ENCODE measurements around the gene TINCR. TPM values are rescaled to one million over a fixed set of nuclear protein-coding genes. Genes with fewer than 3 reads are reported as not detected.
A peak's percentile ranks its signal among the peaks of the same experiment; 100 is the strongest.

Gene TINCR
- total and polyA plus RNA-seq, 3 experiments from 2014 or later: 0.16 to 0.28 (median 0.20) TPM

- Mint-ChIP-seq H3K4me3 (no peak overlapping the region), H3K36me3 (peaks cover 0 to 80% (median 12%) of the 10 kb centered on the region in 3 donors), H3K9me3 (no peaks in the 10 kb centered on the region), H3K27me3 (peaks cover 0 to 2% of the 10 kb centered on the region in 2 donors), H3K27ac (peak overlapping the region in 1 of 8 donors; percentile 48), H3K4me1 (peaks cover 0 to 12% (median 4%) of the 10 kb centered on the region in 3 donors)
- Histone ChIP-seq H3K27me3 (ENCODE audit: insufficient read depth, low read length, poor library complexity, severe bottlenecking) (no peaks in the 10 kb centered on the region), H3K27ac (ENCODE audit: low read depth, low read length) (no peak overlapping the region), H3K4me1 (ENCODE audit: insufficient read depth, low read length) (peaks cover 12% of the 10 kb centered on the region), H3K9me3 (ENCODE audit: low read length) (no peaks in the 10 kb centered on the region), H3K4me3 (ENCODE audit: low read length) (no peak overlapping the region), H3K36me3 (ENCODE audit: insufficient read depth, low read length) (peaks cover 39% of the 10 kb centered on the region)
- ChIA-PET POLR2A (no interaction called here), CTCF (no interaction called here)
- no peak for DNase-seq
Measured at GRCh38 chr19:5587661-5588060, 19.9 kb upstream of the TINCR start.

DNA sequence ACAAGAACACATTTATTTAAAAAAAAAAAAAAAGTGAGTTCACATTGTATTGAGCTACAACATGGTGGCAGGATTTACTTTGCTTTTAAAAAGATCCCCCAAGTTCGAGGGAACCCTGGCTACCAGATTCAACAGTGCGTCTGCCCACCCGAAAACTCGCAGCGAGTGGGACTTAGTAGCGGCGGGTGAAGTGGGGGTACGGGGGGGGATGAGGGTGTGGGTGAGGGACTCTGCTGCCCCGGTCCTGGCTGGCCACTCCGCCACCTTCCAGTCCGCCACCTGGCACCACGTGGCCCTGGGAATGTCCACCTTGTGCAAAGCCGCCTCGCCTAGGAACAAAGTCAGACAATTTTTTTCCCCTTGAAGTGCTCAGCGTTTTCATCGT, 19.3 kb upstream of the TINCR start:
- Histone ChIP-seq H3K27ac (ENCODE audit: low read depth, low read length) (no peak overlapping the region), H3K27me3 (ENCODE audit: insufficient read depth, low read length, poor library complexity, severe bottlenecking) (no peaks in the 10 kb centered on the region), H3K9me3 (ENCODE audit: low read length) (no peaks in the 10 kb centered on the region), H3K4me1 (ENCODE audit: insufficient read depth, low read length) (peaks cover 12% of the 10 kb centered on the region), H3K4me3 (ENCODE audit: low read length) (no peak overlapping the region), H3K36me3 (ENCODE audit: insufficient read depth, low read length) (peaks cover 33% of the 10 kb centered on the region)
- Mint-ChIP-seq H3K4me3 (no peak overlapping the region), H3K36me3 (peaks cover 0 to 79% (median 9%) of the 10 kb centered on the region in 3 donors), H3K27ac (peak overlapping the region in 2 of 8 donors; percentile 43 to 48), H3K9me3 (no peaks in the 10 kb centered on the region), H3K4me1 (peaks cover 0 to 12% (median 4%) of the 10 kb centered on the region in 3 donors), H3K27me3 (peaks cover 0 to 2% of the 10 kb centered on the region in 2 donors)
- ChIA-PET CTCF (no interaction called here), POLR2A (no interaction called here)
- DNase-seq: no peak

GRCh38 chr19:5586300-5587070, 18.7 kb upstream of the TINCR start:
- H3K4me3 ChIP-seq (ENCODE audit: low read length): no peak overlapping the region
- Mint-ChIP-seq H3K36me3 (peaks cover 0 to 77% (median 9%) of the 10 kb centered on the region in 3 donors), H3K4me1 (peaks cover 0 to 12% (median 4%) of the 10 kb centered on the region in 3 donors), H3K4me3 (peak overlapping the region in 2 of 7 donors; percentile 8 to 40), H3K27ac (peak overlapping the region in 3 of 8 donors; percentile 21 to 88 (median 48)), H3K27me3 (peaks cover 0 to 2% of the 10 kb centered on the region in 2 donors), H3K9me3 (no peaks in the 10 kb centered on the region)
- no peaks in the 10 kb centered on the region for H3K9me3 ChIP-seq (ENCODE audit: low read length)
- CTCF ChIA-PET: no interaction called here
- peaks cover 12% of the 10 kb centered on the region for H3K4me1 ChIP-seq (ENCODE audit: insufficient read depth, low read length)
- no peak overlapping the region for H3K27ac ChIP-seq (ENCODE audit: low read depth, low read length)
- DNase-seq: no peak
- POLR2A ChIA-PET: no interaction called here
- peaks cover 28% of the 10 kb centered on the region for H3K36me3 ChIP-seq (ENCODE audit: insufficient read depth, low read length)
- no peaks in the 10 kb centered on the region for H3K27me3 ChIP-seq (ENCODE audit: insufficient read depth, low read length, poor library complexity, severe bottlenecking)

GRCh38 chr19:5585461-5586299, 17.9 kb upstream of the TINCR start:
- H3K9me3 ChIP-seq (ENCODE audit: low read length): no peaks in the 10 kb centered on the region
- ChIA-PET CTCF (no interaction called here), POLR2A (interaction anchor here (0.7 kb wide), 1 partner anchor 27 kb away, joined by 10 read pairs; no protein-coding TSS in a partner anchor)
- H3K36me3 Mint-ChIP-seq: peaks cover 0 to 72% (median 9%) of the 10 kb centered on the region in 3 donors
- no peaks in the 10 kb centered on the region for H3K27me3 ChIP-seq (ENCODE audit: insufficient read depth, low read length, poor library complexity, severe bottlenecking)
- H3K27ac Mint-ChIP-seq: peak overlapping the region in 6 of 8 donors; percentile 35 to 88 (median 77)
- peak overlapping the region in 5 of 7 donors; percentile 8 to 76 (median 63) for H3K4me3 Mint-ChIP-seq
- peaks cover 22% of the 10 kb centered on the region for H3K36me3 ChIP-seq (ENCODE audit: insufficient read depth, low read length)
- no peaks in the 10 kb centered on the region for H3K9me3 Mint-ChIP-seq
- peaks cover 0 to 12% (median 4%) of the 10 kb centered on the region in 3 donors for H3K4me1 Mint-ChIP-seq
- H3K27ac ChIP-seq (ENCODE audit: low read depth, low read length): no peak overlapping the region
- DNase-seq: peak in 4 of 5 donors; percentile 17 to 53 (median 34)
- peaks cover 12% of the 10 kb centered on the region for H3K4me1 ChIP-seq (ENCODE audit: insufficient read depth, low read length)
- H3K27me3 Mint-ChIP-seq: peaks cover 0 to 2% of the 10 kb centered on the region in 2 donors
- no peak overlapping the region for H3K4me3 ChIP-seq (ENCODE audit: low read length)

- DNase-seq: no peak
- Mint-ChIP-seq H3K4me3 (no peak overlapping the region), H3K4me1 (peaks cover 4 to 9% (median 6%) of the 10 kb centered on the region in 3 donors), H3K36me3 (peaks cover 0 to 24% (median 0%) of the 10 kb centered on the region in 3 donors), H3K9me3 (no peaks in the 10 kb centered on the region), H3K27ac (peak overlapping the region in 1 of 8 donors; percentile 43), H3K27me3 (peaks cover 0 to 1% of the 10 kb centered on the region in 2 donors)
- Histone ChIP-seq H3K27ac (ENCODE audit: low read depth, low read length) (no peak overlapping the region), H3K4me3 (ENCODE audit: low read length) (no peak overlapping the region), H3K27me3 (ENCODE audit: insufficient read depth, low read length, poor library complexity, severe bottlenecking) (no peaks in the 10 kb centered on the region), H3K9me3 (ENCODE audit: low read length) (no peaks in the 10 kb centered on the region), H3K36me3 (ENCODE audit: insufficient read depth, low read length) (no peaks in the 10 kb centered on the region), H3K4me1 (ENCODE audit: insufficient read depth, low read length) (peaks cover 8% of the 10 kb centered on the region)
- POLR2A ChIA-PET: no interaction called here
- CTCF ChIA-PET: interaction anchor here (0.8 to 1.8 kb wide), 2 partner anchors 13 to 42 kb away, joined by 4 read pairs; partner anchors contain the start of genes SAFB and SAFB2
Measured at GRCh38 chr19:5580161-5580571, 12.4 kb upstream of the TINCR start.

- Histone ChIP-seq H3K4me1 (ENCODE audit: insufficient read depth, low read length) (peaks cover 8% of the 10 kb centered on the region), H3K36me3 (ENCODE audit: insufficient read depth, low read length) (no peaks in the 10 kb centered on the region), H3K27me3 (ENCODE audit: insufficient read depth, low read length, poor library complexity, severe bottlenecking) (no peaks in the 10 kb centered on the region), H3K9me3 (ENCODE audit: low read length) (no peaks in the 10 kb centered on the region), H3K4me3 (ENCODE audit: low read length) (no peak overlapping the region), H3K27ac (ENCODE audit: low read depth, low read length) (no peak overlapping the region)
- ChIA-PET POLR2A (no interaction called here), CTCF (interaction anchor here (0.8 to 1.8 kb wide), 2 partner anchors 13 to 43 kb away, joined by 4 read pairs; partner anchors contain the start of genes SAFB and SAFB2)
- peaks cover 0 to 1% of the 10 kb centered on the region in 2 donors for H3K27me3 Mint-ChIP-seq
- DNase-seq: no peak
- H3K27ac Mint-ChIP-seq: peak overlapping the region in 1 of 8 donors; percentile 54
- H3K4me3 Mint-ChIP-seq: no peak overlapping the region
- peaks cover 0 to 24% (median 0%) of the 10 kb centered on the region in 3 donors for H3K36me3 Mint-ChIP-seq
- H3K9me3 Mint-ChIP-seq: no peaks in the 10 kb centered on the region
- H3K4me1 Mint-ChIP-seq: peaks cover 4 to 9% (median 6%) of the 10 kb centered on the region in 3 donors
Measured at GRCh38 chr19:5579697-5580096, 11.9 kb upstream of the TINCR start.

GRCh38 chr19:5579286-5579685, 11.5 kb upstream of the TINCR start:
- Histone ChIP-seq H3K27ac (ENCODE audit: low read depth, low read length) (no peak overlapping the region), H3K4me1 (ENCODE audit: insufficient read depth, low read length) (peaks cover 8% of the 10 kb centered on the region), H3K27me3 (ENCODE audit: insufficient read depth, low read length, poor library complexity, severe bottlenecking) (no peaks in the 10 kb centered on the region), H3K9me3 (ENCODE audit: low read length) (no peaks in the 10 kb centered on the region), H3K36me3 (ENCODE audit: insufficient read depth, low read length) (no peaks in the 10 kb centered on the region), H3K4me3 (ENCODE audit: low read length) (no peak overlapping the region)
- H3K27me3 Mint-ChIP-seq: peaks cover 0 to 1% of the 10 kb centered on the region in 2 donors
- peak overlapping the region in 1 of 8 donors; percentile 61 for H3K27ac Mint-ChIP-seq
- peaks cover 0 to 21% (median 0%) of the 10 kb centered on the region in 3 donors for H3K36me3 Mint-ChIP-seq
- POLR2A ChIA-PET: interaction anchor here (0.6 kb wide), 1 partner anchor 923 kb away, joined by 3 read pairs; no protein-coding TSS in a partner anchor
- DNase-seq: no peak
- no peak overlapping the region for H3K4me3 Mint-ChIP-seq
- peaks cover 4 to 9% (median 6%) of the 10 kb centered on the region in 3 donors for H3K4me1 Mint-ChIP-seq
- CTCF ChIA-PET: interaction anchor here (1.8 kb wide), 1 partner anchor 43 kb away, joined by 4 read pairs; the partner anchor contains the start of genes SAFB and SAFB2
- H3K9me3 Mint-ChIP-seq: no peaks in the 10 kb centered on the region
